Osteoblast (primary cell): Measurements from ENCODE around the gene RANBP2. TPM values are rescaled to one million over a fixed set of nuclear protein-coding genes. Genes with fewer than 3 reads are reported as not detected.
"Not testable (repeated sequence)": the region's sequence is repeated elsewhere in the genome, so short reads cannot be mapped to it uniquely, and the experiment has no call there.

ENCODE experiments used
- DNase-seq: peaks from one replicate; pipeline ENCODE4 v3.0.0; 2011; ENCODE audit warnings: low spot score, mixed read lengths; ENCODE audit not compliant: insufficient read length; ENCODE audit errors: missing footprints
- H2AFZ ChIP-seq: 2 replicates; pipeline ENCODE4 v1.6.0; 2011; ENCODE audit warnings: mild to moderate bottlenecking, low read length
- H3K27ac ChIP-seq: 2 replicates; pipeline ENCODE4 v1.5.1; 2011; ENCODE audit warnings: mild to moderate bottlenecking, low read depth, low read length, moderate library complexity
- H3K27me3 ChIP-seq: 2 replicates; pipeline ENCODE4 v1.6.0; 2012; ENCODE audit warnings: mild to moderate bottlenecking, control low read depth, inconsistent platforms, low read length, moderate library complexity; ENCODE audit not compliant: insufficient read depth
- H3K36me3 ChIP-seq: 2 replicates; pipeline ENCODE4 v1.5.1; 2011; ENCODE audit warnings: mild to moderate bottlenecking, low read length, control low read depth, moderate library complexity; ENCODE audit not compliant: insufficient read depth
- H3K4me1 ChIP-seq: 2 replicates; pipeline ENCODE4 v1.5.1; 2011; ENCODE audit warnings: mild to moderate bottlenecking, low read length, control low read depth, moderate library complexity; ENCODE audit not compliant: insufficient read depth
- H3K4me2 ChIP-seq: 2 replicates; pipeline ENCODE4 v1.6.0; 2011; ENCODE audit warnings: mild to moderate bottlenecking, low read length; ENCODE audit not compliant: insufficient read depth
- H3K4me3 ChIP-seq: fragments of 200-600 bp; sonication (generic); 3 replicates; pipeline ENCODE4 v1.5.1; 2012; ENCODE audit warnings: mild to moderate bottlenecking, low read length, inconsistent platforms; ENCODE audit not compliant: insufficient read depth
- H3K79me2 ChIP-seq: 2 replicates; pipeline ENCODE4 v1.6.0; 2012; ENCODE audit warnings: mild to moderate bottlenecking, low read length, control low read depth, inconsistent platforms; ENCODE audit not compliant: insufficient read depth
- H3K9me3 ChIP-seq: 2 replicates; pipeline ENCODE4 v1.5.1; 2011; ENCODE audit warnings: low read depth, low read length, control low read depth
- H4K20me1 ChIP-seq: 2 replicates; pipeline ENCODE4 v1.6.0; 2012; ENCODE audit warnings: mild to moderate bottlenecking, low read length, control low read depth; ENCODE audit not compliant: insufficient read depth
- CTCF ChIP-seq: IDR thresholded peaks from 2 replicates; pipeline ENCODE4 v1.5.1; 2011; ENCODE audit warnings: mild to moderate bottlenecking, low read depth, low read length, moderate library complexity; ENCODE audit errors: extremely low read depth
- total RNA-seq: library from RNA; depleted of rRNA; stranded (reverse); fragments of >200 nt; gene quantifications from 2 replicates; pipeline ENCODE4 v1.2.3, GENCODE V29; 2012

RANBP2 gene
- total RNA-seq, 1 donor: 74.9 TPM

DNA sequence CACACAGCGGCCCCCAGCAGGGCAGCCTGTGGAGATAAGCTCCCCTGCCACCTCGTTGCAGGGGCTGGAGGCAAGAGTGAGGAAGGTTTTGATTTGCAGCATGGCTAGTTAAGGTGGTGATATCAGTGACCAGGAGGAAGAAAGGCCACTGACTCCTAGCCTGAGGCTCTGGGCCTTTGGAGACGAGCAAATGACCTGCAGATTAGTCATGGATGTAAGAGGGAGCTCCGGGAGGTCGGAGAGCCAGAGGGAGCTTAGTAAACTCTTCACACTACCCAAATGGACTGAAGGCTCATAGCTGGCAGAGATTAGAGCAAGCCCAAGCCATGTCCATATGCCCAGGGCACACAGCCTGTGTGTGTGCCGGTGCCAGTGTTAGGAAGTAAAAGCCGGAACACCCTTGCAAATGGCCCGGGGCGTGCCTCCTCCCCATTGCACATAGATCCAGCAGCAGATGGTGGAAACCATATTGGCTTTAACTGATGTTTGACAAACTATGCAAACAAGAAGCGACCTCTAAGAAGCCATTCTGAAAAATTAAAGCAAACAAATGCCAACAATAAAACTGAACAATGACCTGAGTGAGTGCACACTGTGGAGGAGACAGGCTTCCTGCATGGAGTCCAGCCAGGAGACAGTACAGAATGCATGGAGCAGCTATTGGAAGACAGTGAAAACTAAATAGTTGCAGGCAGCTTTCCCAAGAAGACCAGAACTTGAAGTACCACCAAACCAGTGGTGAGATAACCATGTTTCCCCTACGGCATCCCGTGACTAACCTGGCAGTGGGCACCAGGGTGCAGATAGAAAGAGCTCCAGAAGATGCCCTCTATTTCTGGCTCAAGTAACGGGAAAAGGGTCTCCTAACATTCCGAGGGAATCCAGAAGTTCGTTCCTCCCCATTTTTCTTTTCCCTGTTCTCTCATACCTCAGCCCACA, 30.2 kb upstream of the RANBP2 start:
- peaks cover 18% of the 10 kb centered on the region for H3K36me3 ChIP-seq
- DNase-seq, H3K27me3 ChIP-seq, H3K27ac ChIP-seq, H3K4me3 ChIP-seq, H2AFZ ChIP-seq, H3K79me2 ChIP-seq, H4K20me1 ChIP-seq, H3K9me3 ChIP-seq, H3K4me2 ChIP-seq, H3K4me1 ChIP-seq: not testable (repeated sequence)

GRCh38 chr2:108690001-108690400, 29.3 kb upstream of the RANBP2 start:
- not testable (repeated sequence) for H3K27me3 ChIP-seq, DNase-seq, H3K4me1 ChIP-seq, H3K9me3 ChIP-seq, H2AFZ ChIP-seq, H3K27ac ChIP-seq, H3K4me2 ChIP-seq, H4K20me1 ChIP-seq, H3K4me3 ChIP-seq, H3K79me2 ChIP-seq, H3K36me3 ChIP-seq

GRCh38 chr2:108691447-108691846, 27.8 kb upstream of the RANBP2 start:
- H4K20me1 ChIP-seq: no peaks in the 10 kb centered on the region
- H3K27ac ChIP-seq: no peak overlapping the region
- no peak overlapping the region for H3K4me3 ChIP-seq
- no peak for TF ChIP-seq CTCF
- no peaks in the 10 kb centered on the region for H3K36me3 ChIP-seq
- H3K79me2 ChIP-seq: no peaks in the 10 kb centered on the region
- no peak for DNase-seq
- no peak overlapping the region for H3K4me2 ChIP-seq
- no peaks in the 10 kb centered on the region for H3K9me3 ChIP-seq
- H3K4me1 ChIP-seq: no peaks in the 10 kb centered on the region
- no peak overlapping the region for H2AFZ ChIP-seq
- no peaks in the 10 kb centered on the region for H3K27me3 ChIP-seq

DNA sequence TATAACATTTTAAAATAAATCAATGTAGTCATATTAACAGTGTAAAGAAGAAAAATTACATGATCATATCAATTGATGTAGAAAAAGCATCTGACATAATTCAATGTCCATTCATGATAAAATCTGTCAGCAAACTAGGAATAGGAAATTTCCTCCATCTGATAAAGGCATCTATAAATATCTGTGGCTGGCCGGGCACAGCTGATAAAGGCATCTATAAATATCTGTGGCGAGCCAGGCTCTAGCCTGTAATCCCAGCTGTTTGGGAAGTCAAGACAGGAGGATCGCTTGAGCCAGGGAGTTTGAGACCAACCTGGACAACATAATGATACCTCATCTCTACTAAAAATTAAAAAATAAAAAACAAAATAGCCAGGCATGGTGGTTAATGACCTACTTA, 18.1 kb upstream of the RANBP2 start:
- no peak overlapping the region for H3K27ac ChIP-seq
- H3K79me2 ChIP-seq: no peaks in the 10 kb centered on the region
- no peaks in the 10 kb centered on the region for H3K9me3 ChIP-seq
- H3K4me2 ChIP-seq: no peak overlapping the region
- no peak for DNase-seq
- H4K20me1 ChIP-seq: no peaks in the 10 kb centered on the region
- no peaks in the 10 kb centered on the region for H3K36me3 ChIP-seq
- no peaks in the 10 kb centered on the region for H3K27me3 ChIP-seq
- TF ChIP-seq CTCF: no peak
- H2AFZ ChIP-seq: no peak overlapping the region
- H3K4me1 ChIP-seq: no peaks in the 10 kb centered on the region
- H3K4me3 ChIP-seq: no peak overlapping the region

DNA sequence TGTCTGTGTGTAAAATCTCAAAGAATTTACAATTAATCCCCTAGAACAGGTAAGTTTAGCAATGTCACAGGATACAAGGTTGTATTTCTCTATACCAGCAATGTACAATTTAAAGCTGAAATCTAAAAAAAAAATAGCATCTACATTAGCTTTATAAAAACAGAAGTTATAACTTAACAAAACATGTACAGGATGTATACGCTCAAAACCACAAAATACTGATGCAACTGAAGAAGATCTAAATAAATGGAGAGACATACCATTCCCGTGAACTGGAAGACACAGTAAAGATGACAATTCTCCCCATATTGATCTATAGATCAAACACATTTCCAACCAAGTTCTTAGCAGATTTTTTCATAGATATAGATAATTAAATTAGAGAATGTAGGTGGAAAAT, 17.5 kb upstream of the RANBP2 start:
- Histone ChIP-seq H3K27ac (no peak overlapping the region), H3K9me3 (no peaks in the 10 kb centered on the region), H2AFZ (no peak overlapping the region), H3K36me3 (no peaks in the 10 kb centered on the region), H3K27me3 (no peaks in the 10 kb centered on the region), H3K4me1 (no peaks in the 10 kb centered on the region), H4K20me1 (no peaks in the 10 kb centered on the region), H3K79me2 (no peaks in the 10 kb centered on the region), H3K4me3 (no peak overlapping the region), H3K4me2 (no peak overlapping the region)
- no peak for TF ChIP-seq CTCF
- no peak for DNase-seq
